Measurements from ENCODE around the gene RBM18. TPM values are rescaled to one million over a fixed set of nuclear protein-coding genes. Genes with fewer than 3 reads are reported as not detected.

RBM18 gene
- total RNA-seq, 4 donors from 2014 or later, result 5.7 to 8.0 (median 7.0) TPM

DNA sequence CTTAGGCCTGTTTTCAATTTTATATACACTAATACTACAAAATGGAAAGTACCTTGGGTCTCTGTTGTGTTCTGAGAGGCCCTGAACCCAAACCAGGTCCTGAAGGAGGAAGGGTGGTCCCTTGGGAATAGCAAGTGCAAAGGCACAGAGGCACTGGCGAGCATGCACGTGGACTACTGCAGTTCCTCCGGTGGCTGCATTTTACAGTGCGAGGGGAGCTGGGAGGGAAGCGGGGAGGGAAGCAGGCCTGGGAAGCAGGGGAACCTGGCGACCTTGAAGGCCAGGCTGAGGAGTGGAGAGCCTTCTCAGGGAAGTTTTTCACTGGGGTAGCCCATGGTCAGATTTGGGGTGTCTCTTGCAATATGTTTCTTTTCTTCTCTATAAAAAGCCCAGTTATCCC is 71.0 kb downstream of the RBM18 start:
- Histone ChIP-seq H3K27me3 (peaks cover 0 to 17% of the 10 kb centered on the region in 2 donors), H3K36me3 (no peaks in the 10 kb centered on the region), H3K4me3 (no peak overlapping the region), H3K27ac (no peak overlapping the region), H3K4me1 (no peaks in the 10 kb centered on the region), H3K9me3 (no peaks in the 10 kb centered on the region)
- 70 to 77% methylated on average over 6 of the region's 6 CpGs for WGBS, 2 donors
- TF ChIP-seq CTCF (IDR thresholded peaks at IDR 0.05) (no peak), POLR2A (IDR thresholded peaks at IDR 0.05) (no peak), EP300 (IDR thresholded peaks at IDR 0.05) (no peak)
- no peak for DNase-seq (ENCODE audit: low spot score in 2 of 2)

- Histone ChIP-seq H3K4me1 (no peaks in the 10 kb centered on the region), H3K27me3 (peaks cover 0 to 13% of the 10 kb centered on the region in 2 donors), H3K9me3 (no peaks in the 10 kb centered on the region), H3K27ac (no peak overlapping the region), H3K36me3 (no peaks in the 10 kb centered on the region), H3K4me3 (no peak overlapping the region)
- TF ChIP-seq POLR2A (IDR thresholded peaks at IDR 0.05) (no peak), CTCF (IDR thresholded peaks at IDR 0.05) (no peak), EP300 (IDR thresholded peaks at IDR 0.05) (no peak)
- WGBS, 2 donors, result 67 to 69% methylated on average over 16 of the region's 16 CpGs
- DNase-seq (ENCODE audit: low spot score in 2 of 2), result no peak
Observed at GRCh38 chr9:122192914-122193525, 71.6 kb downstream of the RBM18 start.

- H3K27me3 ChIP-seq, result peaks cover 0 to 7% of the 10 kb centered on the region in 2 donors
- no peak overlapping the region for H3K4me3 ChIP-seq
- H3K36me3 ChIP-seq, result no peaks in the 10 kb centered on the region
- no peak for DNase-seq (ENCODE audit: low spot score in 2 of 2)
- no peak for TF ChIP-seq POLR2A (IDR thresholded peaks at IDR 0.05)
- no peak for TF ChIP-seq EP300 (IDR thresholded peaks at IDR 0.05)
- no peak for TF ChIP-seq CTCF (IDR thresholded peaks at IDR 0.05)
- no peak overlapping the region for H3K27ac ChIP-seq
- WGBS, 2 donors, result 82 to 85% methylated on average over 5 of the region's 5 CpGs
- H3K4me1 ChIP-seq, result no peaks in the 10 kb centered on the region
- H3K9me3 ChIP-seq, result no peaks in the 10 kb centered on the region
Observed at GRCh38 chr9:122192261-122192875, 72.3 kb downstream of the RBM18 start.

DNA sequence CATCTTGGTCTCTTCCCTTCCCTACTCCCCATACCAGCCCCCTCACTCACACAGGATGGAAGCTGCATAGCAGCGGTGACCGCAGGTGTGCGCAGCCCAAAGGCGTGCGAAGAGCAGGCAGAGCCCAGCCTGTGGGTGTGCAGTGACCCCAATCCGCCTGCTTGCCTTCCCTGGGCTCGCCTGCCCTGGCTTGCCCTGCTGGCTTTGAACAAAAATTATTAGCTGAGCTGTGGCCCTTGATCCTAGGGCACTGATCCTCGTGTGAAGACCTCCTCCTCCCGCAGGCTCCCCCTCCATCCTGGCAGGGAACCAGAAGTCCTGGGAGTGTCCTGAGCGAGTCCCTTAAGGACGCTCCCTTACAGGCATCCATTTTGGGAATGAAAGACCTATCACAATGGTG is 73.1 kb downstream of the RBM18 start:
- 73 to 77% methylated on average over 11 of the region's 11 CpGs for WGBS, 2 donors

More for the DNA sequence above, 73.1 kb downstream of the RBM18 start:
- TF ChIP-seq EP300 (IDR thresholded peaks at IDR 0.05), result no peak
- TF ChIP-seq POLR2A (IDR thresholded peaks at IDR 0.05), result no peak
- no peak for TF ChIP-seq CTCF (IDR thresholded peaks at IDR 0.05)
- H3K9me3 ChIP-seq, result no peaks in the 10 kb centered on the region
- DNase-seq (ENCODE audit: low spot score in 2 of 2), result no peak
- H3K4me1 ChIP-seq, result no peaks in the 10 kb centered on the region
- no peak overlapping the region for H3K4me3 ChIP-seq
- H3K36me3 ChIP-seq, result no peaks in the 10 kb centered on the region
- H3K27ac ChIP-seq, result no peak overlapping the region
- no peaks in the 10 kb centered on the region for H3K27me3 ChIP-seq
